ENCODE measurements around the gene METTL14.

- TF ChIP-seq CTCF (IDR thresholded peaks at IDR 0.05) (no peak), EZH2 (IDR thresholded peaks at IDR 0.05; ENCODE audit: borderline replicate concordance, insufficient read depth, low read depth, low read length, poor library complexity, severe bottlenecking) (no peak)
Measured at GRCh38 chr4:118751629-118752323, 66.6 kb downstream of the METTL14 start.

Data from B cell (primary cell).